Keratinocyte (primary cell): ENCODE results near the gene RFC1. TPM values are rescaled to one million over a fixed set of nuclear protein-coding genes. Genes with fewer than 3 reads are reported as not detected.

Experiments used
- DNase-seq: peaks from one replicate; pipeline ENCODE4 v3.0.0-alpha.2; 2011; ENCODE audit warnings: low read depth, missing footprints, low spot score
- FAIRE-seq: peaks from 2 replicates; lab custom pipeline; 2011; peaks lifted over from hg19 to GRCh38; lab: Jason Lieb, UNC
- H2AFZ ChIP-seq: 2 replicates; pipeline ENCODE4 v1.6.0; 2012; ENCODE audit warnings: low read length, control low read depth, inconsistent platforms; ENCODE audit not compliant: control insufficient read depth
- H3K27ac ChIP-seq: 2 replicates; pipeline ENCODE4 v1.5.1; 2011; ENCODE audit warnings: low read length; ENCODE audit not compliant: control insufficient read depth, insufficient read depth
- H3K27me3 ChIP-seq: 3 replicates; pipeline ENCODE4 v1.6.0; 2011; ENCODE audit warnings: low read length; ENCODE audit not compliant: control insufficient read depth, insufficient read depth; ENCODE audit errors: extremely low read depth
- H3K36me3 ChIP-seq, 2 experiments: 2 replicates in 1 of 2; 3 replicates in 1 of 2; pipeline ENCODE4 v1.5.1; 2011; ENCODE audit warnings: low read length in 2 of 2, mild to moderate bottlenecking in 1 of 2; ENCODE audit not compliant: control insufficient read depth in 2 of 2, insufficient read depth in 2 of 2; ENCODE audit errors: extremely low read depth in 1 of 2
- H3K4me1 ChIP-seq: 3 replicates; pipeline ENCODE4 v1.5.1; 2011; ENCODE audit warnings: low read length; ENCODE audit not compliant: control insufficient read depth, insufficient read depth; ENCODE audit errors: extremely low read depth
- H3K4me2 ChIP-seq: 3 replicates; pipeline ENCODE4 v1.6.0; 2011; ENCODE audit warnings: low read depth, low read length; ENCODE audit not compliant: control insufficient read depth, insufficient read depth; ENCODE audit errors: extremely low read depth
- H3K4me3 ChIP-seq, 3 experiments: fragments of 200-600 bp in 1 of 3; sonication (generic) in 1 of 3; 2 replicates in 2 of 3; 3 replicates in 1 of 3; pipeline ENCODE4 v1.5.1; 2011 to 2016; ENCODE audit warnings: low read length in 3 of 3, mild to moderate bottlenecking in 3 of 3, control low read depth in 2 of 3, inconsistent platforms in 1 of 3, low read depth in 1 of 3, mixed read lengths in 1 of 3, mixed run types in 1 of 3, moderate library complexity in 1 of 3; ENCODE audit not compliant: control insufficient read depth in 2 of 3, insufficient read depth in 2 of 3; ENCODE audit errors: extremely low read depth in 1 of 3
- H3K79me2 ChIP-seq: 2 replicates; pipeline ENCODE4 v1.6.0; 2012; ENCODE audit warnings: low read length; ENCODE audit not compliant: control insufficient read depth, insufficient read depth
- H3K9ac ChIP-seq: 3 replicates; pipeline ENCODE4 v1.6.0; 2011; ENCODE audit warnings: low read length; ENCODE audit not compliant: control insufficient read depth, insufficient read depth; ENCODE audit errors: extremely low read depth
- H3K9me1 ChIP-seq: 3 replicates; pipeline ENCODE4 v1.6.0; 2011; ENCODE audit warnings: low read length; ENCODE audit not compliant: control insufficient read depth, insufficient read depth; ENCODE audit errors: extremely low read depth
- H3K9me3 ChIP-seq: 2 replicates; pipeline ENCODE4 v1.5.1; 2012; ENCODE audit warnings: low read depth, low read length; ENCODE audit not compliant: control insufficient read depth
- H4K20me1 ChIP-seq: 3 replicates; pipeline ENCODE4 v1.6.0; 2011; ENCODE audit warnings: low read length; ENCODE audit not compliant: control insufficient read depth, insufficient read depth; ENCODE audit errors: extremely low read depth
- CTCF ChIP-seq, 3 experiments: IDR thresholded peaks in 1 of 3; conservative IDR thresholded peaks in 1 of 3; optimal IDR thresholded peaks in 1 of 3; 2 replicates in 2 of 3; 3 replicates in 1 of 3; pipeline versions ENCODE3 to v1.5.1; 2011; ENCODE audit warnings: low read length in 3 of 3, mild to moderate bottlenecking in 3 of 3, moderate library complexity in 2 of 3, control low read depth in 1 of 3, inconsistent platforms in 1 of 3; ENCODE audit not compliant: insufficient read depth in 2 of 3; ENCODE audit errors: extremely low read depth in 1 of 3
- EZH2 ChIP-seq: IDR thresholded peaks from one replicate; pipeline ENCODE4 v1.6.1; 2012; ENCODE audit warnings: inconsistent platforms, mild to moderate bottlenecking, low read length, moderate library complexity
- dilution Hi-C: fragments of 300-500 bp; cut with MboI; formaldehyde crosslinking; loops from one replicate; pipeline ENCODE4 v1.7.0; 2020; ENCODE audit warnings: low sequenced_read_pairs; ENCODE audit not compliant: extremely low pct_ligation_motif_present
- polyA plus RNA-seq, 5 experiments: library from polyadenylated mRNA; depleted of rRNA in 3 of 5; stranded (reverse) in 3 of 5; stranded (forward) in 1 of 5; unstranded in 1 of 5; fragments of >200 nt; gene quantifications; 1 replicate in 1 of 5; 2 replicates in 3 of 5; 3 replicates in 1 of 5; pipeline versions ENCODE4 v1.2.1 to v1.2.3, GENCODE V29; 2011 to 2012; ENCODE audit warnings: missing spikeins in 2 of 5, low read depth in 1 of 5, low replicate concordance in 1 of 5

The RFC1 gene
- polyA plus RNA-seq, 1 donor (not counting 4 experiments of a cell fraction or from before 2014, with no cell fraction given) = 17.4 TPM

- H3K9ac ChIP-seq = no peak overlapping the region
- no peak overlapping the region for H2AFZ ChIP-seq
- H4K20me1 ChIP-seq = no peaks in the 10 kb centered on the region
- peaks cover 13 to 17% of the 10 kb centered on the region in 2 experiments for H3K36me3 ChIP-seq
- no peaks in the 10 kb centered on the region for H3K79me2 ChIP-seq
- no peak for DNase-seq
- H3K9me1 ChIP-seq = no peaks in the 10 kb centered on the region
- no peak for FAIRE-seq
- no peak overlapping the region for H3K4me3 ChIP-seq
- TF ChIP-seq CTCF (optimal IDR thresholded peaks at IDR 0.05 in 1 of 3, IDR thresholded peaks at IDR 0.05 in 1 of 3, conservative IDR thresholded peaks at IDR 0.05 in 1 of 3; ENCODE audit: extremely low read depth in 1 of 3, insufficient read depth in 2 of 3, low read length in 3 of 3) = no peak
- no peak for TF ChIP-seq EZH2
- dilution Hi-C loops = no loop called here
- H3K27ac ChIP-seq = no peak overlapping the region
- H3K4me2 ChIP-seq = no peak overlapping the region
- no peaks in the 10 kb centered on the region for H3K4me1 ChIP-seq
- no peaks in the 10 kb centered on the region for H3K9me3 ChIP-seq
- H3K27me3 ChIP-seq = no peaks in the 10 kb centered on the region
Measured at GRCh38 chr4:39287223-39287622, 78.9 kb downstream of the RFC1 start.

GRCh38 chr4:39286263-39286662 is 79.9 kb downstream of the RFC1 start:
- Histone ChIP-seq H3K27me3 (no peaks in the 10 kb centered on the region), H3K4me1 (no peaks in the 10 kb centered on the region), H3K27ac (no peak overlapping the region), H3K79me2 (no peaks in the 10 kb centered on the region), H2AFZ (no peak overlapping the region), H3K9me3 (no peaks in the 10 kb centered on the region), H4K20me1 (no peaks in the 10 kb centered on the region), H3K9me1 (no peaks in the 10 kb centered on the region), H3K4me2 (no peak overlapping the region), H3K36me3 (peaks cover 11 to 13% of the 10 kb centered on the region in 2 experiments), H3K4me3 (no peak overlapping the region), H3K9ac (no peak overlapping the region)
- DNase-seq (no peak), FAIRE-seq (no peak)
- no peak for TF ChIP-seq CTCF (optimal IDR thresholded peaks at IDR 0.05 in 1 of 3, IDR thresholded peaks at IDR 0.05 in 1 of 3, conservative IDR thresholded peaks at IDR 0.05 in 1 of 3; ENCODE audit: extremely low read depth in 1 of 3, insufficient read depth in 2 of 3, low read length in 3 of 3)
- no peak for TF ChIP-seq EZH2
- dilution Hi-C loops = no loop called here
